PFSK-1 (cell line): Measurements from ENCODE around the gene AKR1D1.

ENCODE experiments used
- FOXP2 ChIP-seq: optimal IDR thresholded peaks from 2 replicates; pipeline ENCODE3; 2011; ENCODE audit warnings: borderline replicate concordance, control low read depth, inconsistent platforms; ENCODE audit not compliant: insufficient read depth; ENCODE audit errors: extremely low read length, extremely low read depth
- POLR2AphosphoS5 ChIP-seq: IDR thresholded peaks from 2 replicates; pipeline ENCODE4 v1.6.1; 2012; ENCODE audit warnings: low read depth, mild to moderate bottlenecking, control low read depth, low read length, moderate library complexity
- REST ChIP-seq, 2 experiments: IDR thresholded peaks; 2 replicates each; pipeline versions ENCODE4 v1.6.1 to v1.8.0; 2011 to 2012; ENCODE audit warnings: low read depth in 2 of 2, low read length in 2 of 2, control low read depth in 1 of 2, inconsistent platforms in 1 of 2, mild to moderate bottlenecking in 1 of 2, moderate library complexity in 1 of 2; ENCODE audit not compliant: insufficient read depth in 1 of 2
- SIN3A ChIP-seq: IDR thresholded peaks from 2 replicates; pipeline ENCODE4 v1.6.1; 2012; ENCODE audit warnings: mild to moderate bottlenecking, low read length, moderate library complexity, borderline replicate concordance; ENCODE audit not compliant: insufficient read depth
- TAF1 ChIP-seq: IDR thresholded peaks from 2 replicates; pipeline ENCODE4 v1.6.1; 2012; ENCODE audit warnings: low read length, control low read depth, borderline replicate concordance; ENCODE audit not compliant: insufficient read depth

The AKR1D1 gene

GRCh38 chr7:138032186-138032585, 44.1 kb upstream of the AKR1D1 start:
- no peak for TF ChIP-seq FOXP2
- TF ChIP-seq TAF1 = no peak
- no peak for TF ChIP-seq REST (IDR thresholded peaks at IDR 0.05; ENCODE audit: insufficient read depth in 1 of 2, low read depth in 2 of 2, low read length in 2 of 2)
- no peak for TF ChIP-seq SIN3A
- no peak for TF ChIP-seq POLR2AphosphoS5

- TF ChIP-seq TAF1 = no peak
- no peak for TF ChIP-seq REST (IDR thresholded peaks at IDR 0.05; ENCODE audit: insufficient read depth in 1 of 2, low read depth in 2 of 2, low read length in 2 of 2)
- no peak for TF ChIP-seq FOXP2
- TF ChIP-seq POLR2AphosphoS5 = no peak
- no peak for TF ChIP-seq SIN3A
Observed at GRCh38 chr7:138032770-138033169, 43.5 kb upstream of the AKR1D1 start.

GRCh38 chr7:138033241-138033640, 43.0 kb upstream of the AKR1D1 start:
- TF ChIP-seq POLR2AphosphoS5 (no peak), SIN3A (no peak), TAF1 (no peak), FOXP2 (no peak), REST (IDR thresholded peaks at IDR 0.05; ENCODE audit: insufficient read depth in 1 of 2, low read depth in 2 of 2, low read length in 2 of 2) (no peak)

GRCh38 chr7:138036135-138036534, 40.1 kb upstream of the AKR1D1 start:
- TF ChIP-seq POLR2AphosphoS5 (no peak), REST (IDR thresholded peaks at IDR 0.05; ENCODE audit: insufficient read depth in 1 of 2, low read depth in 2 of 2, low read length in 2 of 2) (no peak), FOXP2 (no peak), TAF1 (no peak), SIN3A (no peak)

GRCh38 chr7:138044897-138045296, 31.4 kb upstream of the AKR1D1 start:
- TF ChIP-seq FOXP2 (no peak), REST (IDR thresholded peaks at IDR 0.05; ENCODE audit: insufficient read depth in 1 of 2, low read depth in 2 of 2, low read length in 2 of 2) (no peak), SIN3A (no peak), POLR2AphosphoS5 (no peak), TAF1 (no peak)
